Activated B cell treated with CpG ODN at 0.5 μM for 24 hours (primary cell): ENCODE measurements around the gene MAPK8IP1. TPM values are rescaled to one million over a fixed set of nuclear protein-coding genes. Genes with fewer than 3 reads are reported as not detected.
A peak's percentile ranks its signal among the peaks of the same experiment; 100 is the strongest.
"Not testable (repeated sequence)": the region's sequence is repeated elsewhere in the genome, so short reads cannot be mapped to it uniquely, and the experiment has no call there.

Source experiments
- ATAC-seq: fragments of 200-7000 bp; cut with Tn5 transposase; one replicate; pipeline ENCODE4 v1.10.0; 2021; ENCODE audit warnings: low read depth, mild to moderate bottlenecking, moderate library complexity
- CTCF ChIA-PET: fragments of 350-600 bp; sonication (Branson Sonifier 250); formaldehyde crosslinking; loops from one replicate; lab custom pipeline; 2021; ENCODE audit warnings: antibody characterized with exemption; lab: Charles Lee
- POLR2A ChIA-PET: fragments of 350-600 bp; sonication (Branson Sonifier 250); formaldehyde crosslinking; loops from one replicate; lab custom pipeline; 2021; ENCODE audit warnings: antibody characterized with exemption; lab: Charles Lee
- DNase-seq: peaks from one replicate; pipeline ENCODE4 v3.0.0; 2022
- H3K27ac Mint-ChIP-seq: one replicate; pipeline ENCODE4 v1.8.0; 2020; ENCODE audit warnings: mixed read lengths
- H3K27me3 Mint-ChIP-seq: one replicate; pipeline ENCODE4 v1.8.0; 2021; ENCODE audit warnings: mixed read lengths
- H3K36me3 Mint-ChIP-seq: one replicate; pipeline ENCODE4 v1.8.0; 2021; ENCODE audit warnings: low read depth, mixed read lengths
- H3K4me1 Mint-ChIP-seq: one replicate; pipeline ENCODE4 v1.8.0; 2021; ENCODE audit warnings: mixed read lengths
- H3K4me3 Mint-ChIP-seq: one replicate; pipeline ENCODE4 v1.8.0; 2020; ENCODE audit warnings: mild to moderate bottlenecking, mixed read lengths
- H3K9me3 Mint-ChIP-seq: one replicate; pipeline ENCODE4 v1.8.0; 2020; ENCODE audit warnings: mixed read lengths
- intact Hi-C: fragments of 100-400 bp; cut with micrococcal nuclease; formaldehyde crosslinking; loops from one replicate; pipeline ENCODE4 v1.15.1; 2024
- total RNA-seq: library from RNA; stranded (reverse); gene quantifications from 2 replicates; pipeline ENCODE4 v1.2.3, GENCODE V29; 2022
- TF ChIP-seq, protein P1 (sequence below): fragments of 200-600 bp; IDR thresholded peaks from one replicate; pipeline ENCODE4 v1.8.0; 2022; ENCODE audit warnings: antibody characterized with exemption, mild to moderate bottlenecking

Gene MAPK8IP1
- total RNA-seq, 1 donor from 2014 or later, result 1.9 TPM

DNA sequence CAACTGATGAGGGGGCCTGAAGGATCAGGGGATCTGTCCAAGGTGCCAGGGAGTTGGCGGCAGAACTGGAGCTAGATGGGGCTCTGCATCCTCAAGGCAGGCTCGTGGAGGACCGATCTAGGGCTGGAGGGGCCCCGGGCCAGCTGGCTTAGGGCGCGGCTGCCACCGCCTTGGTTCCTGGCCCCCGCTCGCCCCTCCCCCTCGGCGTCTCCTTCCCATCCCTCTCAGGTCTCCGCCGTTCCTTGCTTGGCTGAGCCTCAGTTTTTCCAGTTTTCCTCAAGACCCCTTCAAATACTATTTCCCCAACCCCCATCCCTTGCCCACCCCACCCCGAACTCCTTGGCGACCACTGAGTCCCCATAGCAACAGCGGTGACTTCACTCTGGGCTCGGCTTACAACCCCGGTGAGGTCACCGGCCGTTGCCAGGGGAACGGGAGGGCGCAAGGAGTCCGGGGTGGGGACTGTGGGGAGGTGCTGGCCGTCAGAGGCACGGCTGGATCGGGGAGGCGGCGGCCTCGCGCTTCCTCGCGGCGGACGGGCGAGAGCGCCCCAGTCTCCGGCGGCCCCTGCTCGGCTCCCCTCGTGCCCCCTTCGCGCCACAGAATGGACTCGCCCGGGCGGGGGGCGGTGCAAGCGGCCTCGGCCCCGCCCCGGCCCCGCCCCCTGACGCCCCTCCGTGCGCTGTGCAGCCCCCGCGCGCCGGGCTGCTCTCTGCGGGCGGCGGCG lies 14.2 kb downstream of the MAPK8IP1 start:
- H3K9me3 Mint-ChIP-seq, result no peaks in the 10 kb centered on the region
- ATAC-seq (peak; percentile 87), DNase-seq (peak; percentile 74)
- peaks cover 25% of the 10 kb centered on the region for H3K27me3 Mint-ChIP-seq
- no peak overlapping the region for H3K27ac Mint-ChIP-seq
- POLR2A ChIA-PET, result interaction anchor here (0.6 to 1.3 kb wide), 6 partner anchors 16 to 1366 kb away, joined by 3 to 6 read pairs (median 4); partner anchors contain the start of gene PEX16
- no peaks in the 10 kb centered on the region for H3K36me3 Mint-ChIP-seq
- H3K4me1 Mint-ChIP-seq, result peaks cover 8% of the 10 kb centered on the region
- CTCF ChIA-PET, result interaction anchor here (1.5 to 2.1 kb wide), 2 partner anchors 65 to 66 kb away, joined by 5 to 7 read pairs; no protein-coding TSS in a partner anchor
- intact Hi-C loops, result loop anchor here (1.0 to 2.0 kb wide), 5 partner anchors 14 to 94 kb away; partner anchors contain the start of genes MAPK8IP1 and SLC35C1
- peak overlapping the region; percentile 76 for H3K4me3 Mint-ChIP-seq
- TF ChIP-seq, protein P1, sequence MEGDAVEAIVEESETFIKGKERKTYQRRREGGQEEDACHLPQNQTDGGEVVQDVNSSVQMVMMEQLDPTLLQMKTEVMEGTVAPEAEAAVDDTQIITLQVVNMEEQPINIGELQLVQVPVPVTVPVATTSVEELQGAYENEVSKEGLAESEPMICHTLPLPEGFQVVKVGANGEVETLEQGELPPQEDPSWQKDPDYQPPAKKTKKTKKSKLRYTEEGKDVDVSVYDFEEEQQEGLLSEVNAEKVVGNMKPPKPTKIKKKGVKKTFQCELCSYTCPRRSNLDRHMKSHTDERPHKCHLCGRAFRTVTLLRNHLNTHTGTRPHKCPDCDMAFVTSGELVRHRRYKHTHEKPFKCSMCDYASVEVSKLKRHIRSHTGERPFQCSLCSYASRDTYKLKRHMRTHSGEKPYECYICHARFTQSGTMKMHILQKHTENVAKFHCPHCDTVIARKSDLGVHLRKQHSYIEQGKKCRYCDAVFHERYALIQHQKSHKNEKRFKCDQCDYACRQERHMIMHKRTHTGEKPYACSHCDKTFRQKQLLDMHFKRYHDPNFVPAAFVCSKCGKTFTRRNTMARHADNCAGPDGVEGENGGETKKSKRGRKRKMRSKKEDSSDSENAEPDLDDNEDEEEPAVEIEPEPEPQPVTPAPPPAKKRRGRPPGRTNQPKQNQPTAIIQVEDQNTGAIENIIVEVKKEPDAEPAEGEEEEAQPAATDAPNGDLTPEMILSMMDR, result no peak

DNA sequence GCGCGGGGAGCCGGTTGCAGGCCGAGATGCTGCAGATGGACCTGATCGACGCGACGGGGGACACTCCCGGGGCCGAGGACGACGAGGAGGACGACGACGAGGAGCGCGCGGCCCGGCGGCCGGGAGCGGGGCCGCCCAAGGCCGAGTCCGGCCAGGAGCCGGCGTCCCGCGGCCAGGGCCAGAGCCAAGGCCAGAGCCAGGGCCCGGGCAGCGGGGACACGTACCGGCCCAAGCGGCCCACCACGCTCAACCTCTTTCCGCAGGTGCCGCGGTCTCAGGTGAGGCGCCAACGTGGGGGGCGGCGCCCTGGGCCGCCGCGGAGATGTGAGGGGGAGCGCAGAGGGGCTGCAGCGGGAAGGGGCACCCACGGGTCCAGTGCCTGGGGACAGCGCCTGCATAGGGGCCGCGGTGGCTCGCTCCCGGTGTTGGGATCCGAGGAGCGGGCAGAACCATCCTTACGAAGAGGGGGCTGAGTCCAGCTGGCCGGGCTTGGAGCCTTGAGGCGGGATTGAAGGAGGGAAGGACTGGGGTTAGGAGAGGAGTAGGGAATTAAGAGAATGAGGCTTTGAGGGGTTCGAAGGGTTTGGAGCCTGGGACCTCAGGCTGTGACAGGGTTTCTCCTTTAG lies 14.8 kb downstream of the MAPK8IP1 start:
- intact Hi-C loops, H3K4me1 Mint-ChIP-seq, H3K9me3 Mint-ChIP-seq, DNase-seq, H3K36me3 Mint-ChIP-seq, ATAC-seq: not testable (repeated sequence)
- Mint-ChIP-seq H3K27ac (peak overlapping the region; percentile 46), H3K27me3 (peaks cover 19% of the 10 kb centered on the region), H3K4me3 (peak overlapping the region; percentile 67)
- ChIA-PET POLR2A (interaction anchor here (0.9 kb wide), 1 partner anchor 17 kb away, joined by 5 read pairs; the partner anchor contains the start of gene PEX16), CTCF (interaction anchor here (1.5 kb wide), 1 partner anchor 65 kb away, joined by 7 read pairs; no protein-coding TSS in a partner anchor)

DNA sequence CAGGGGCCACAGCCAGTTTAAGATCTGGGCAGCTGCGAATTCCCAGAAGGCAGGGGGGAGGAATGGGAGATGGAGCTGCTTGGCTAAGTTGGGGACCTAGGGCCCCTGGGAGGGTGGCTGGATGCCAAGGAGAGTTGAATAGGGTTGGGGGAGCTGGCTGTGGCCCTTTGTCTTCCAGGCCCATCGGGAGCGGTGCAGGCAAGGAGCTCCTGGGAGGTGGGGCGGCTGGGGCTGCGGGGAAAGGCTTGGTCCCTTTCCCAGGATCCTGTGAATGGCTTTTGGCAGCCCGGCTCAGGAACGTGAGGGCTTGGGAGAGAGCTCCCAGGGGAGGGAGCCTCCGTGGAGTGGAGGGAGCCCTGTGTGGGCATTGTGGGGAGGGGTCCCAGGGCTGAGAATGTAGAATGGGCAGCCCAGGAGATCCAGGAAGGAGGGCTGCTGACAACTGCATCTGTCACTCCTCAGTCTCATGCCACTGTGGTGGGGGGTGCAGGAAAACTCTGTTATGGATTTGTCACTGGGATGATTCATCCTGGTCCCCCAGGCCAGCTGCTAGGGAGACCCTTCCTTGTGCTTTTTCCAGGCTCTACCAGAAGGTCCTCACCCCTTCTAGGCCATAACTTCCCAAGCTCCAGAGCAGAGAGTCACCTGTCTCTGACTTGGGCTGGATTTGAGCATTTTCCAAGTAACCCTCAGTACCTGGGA lies 15.6 kb downstream of the MAPK8IP1 start:
- DNase-seq (no peak), ATAC-seq (no peak)
- Mint-ChIP-seq H3K4me1 (peaks cover 12% of the 10 kb centered on the region), H3K9me3 (no peaks in the 10 kb centered on the region), H3K4me3 (peak overlapping the region; percentile 60), H3K36me3 (no peaks in the 10 kb centered on the region), H3K27ac (peak overlapping the region; percentile 46), H3K27me3 (peaks cover 15% of the 10 kb centered on the region)
- TF ChIP-seq, protein P1, result no peak
- POLR2A ChIA-PET, result interaction anchor here (0.9 kb wide), 1 partner anchor 16 kb away, joined by 5 read pairs; the partner anchor contains the start of gene PEX16
- intact Hi-C loops, result no loop called here
- CTCF ChIA-PET, result interaction anchor here (0.6 to 1.5 kb wide), 2 partner anchors 35 to 64 kb away, joined by 3 to 7 read pairs; no protein-coding TSS in a partner anchor

DNA sequence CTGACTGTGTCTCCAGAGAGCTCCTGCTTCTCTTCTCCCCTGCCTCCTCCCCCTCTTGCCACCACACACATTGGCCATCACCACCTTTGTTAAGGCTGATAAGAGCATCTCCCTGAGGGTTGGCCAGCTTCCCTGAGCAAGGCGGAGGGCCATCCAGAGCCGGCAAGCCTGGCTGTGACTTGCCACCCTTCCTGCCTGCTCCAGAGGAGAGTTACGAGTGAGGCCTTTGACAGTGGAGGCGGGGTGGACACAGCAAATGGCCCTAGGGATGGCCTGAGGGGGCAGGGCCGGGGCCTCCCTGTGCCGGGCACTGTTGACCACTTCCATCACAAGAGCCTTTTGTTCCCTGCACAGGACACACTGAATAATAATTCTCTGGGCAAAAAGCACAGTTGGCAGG lies 16.2 kb downstream of the MAPK8IP1 start:
- intact Hi-C loops, result no loop called here
- Mint-ChIP-seq H3K9me3 (no peaks in the 10 kb centered on the region), H3K4me3 (no peak overlapping the region), H3K36me3 (no peaks in the 10 kb centered on the region), H3K27ac (no peak overlapping the region), H3K27me3 (peaks cover 15% of the 10 kb centered on the region), H3K4me1 (peaks cover 16% of the 10 kb centered on the region)
- ChIA-PET POLR2A (no interaction called here), CTCF (interaction anchor here (0.6 kb wide), 1 partner anchor 34 kb away, joined by 3 read pairs; no protein-coding TSS in a partner anchor)
- no peak for DNase-seq
- TF ChIP-seq, protein P1, result no peak
- ATAC-seq, result no peak
